T-helper 17 cell (primary cell): ENCODE results near the gene OPRL1. TPM values are rescaled to one million over a fixed set of nuclear protein-coding genes. Genes with fewer than 3 reads are reported as not detected.

Experiments
- ATAC-seq: fragments of 150-1000 bp; cut with Tn5 transposase; 2 replicates; pipeline ENCODE4 v1.10.0; 2021; ENCODE audit warnings: mild to moderate bottlenecking, moderate library complexity
- DNase-seq, 3 donors: peaks; one replicate each; pipeline versions ENCODE4 v3.0.0 to v3.0.0-alpha.2; 2020 to 2021
- H3K9me3 ChIP-seq: one replicate; pipeline ENCODE4 v1.7.0; 2013; ENCODE audit warnings: low read length, mild to moderate bottlenecking; ENCODE audit not compliant: control insufficient read depth, poor library complexity, severe bottlenecking
- H3K27ac Mint-ChIP-seq: one replicate; pipeline ENCODE4 v1.8.0; 2022; ENCODE audit warnings: mild to moderate bottlenecking, moderate library complexity, mixed read lengths
- H3K27me3 Mint-ChIP-seq: one replicate; pipeline ENCODE4 v1.8.0; 2022; ENCODE audit warnings: mixed read lengths
- H3K36me3 Mint-ChIP-seq: one replicate; pipeline ENCODE4 v1.8.0; 2022; ENCODE audit warnings: low read depth, mixed read lengths
- H3K4me1 Mint-ChIP-seq: one replicate; pipeline ENCODE4 v1.8.0; 2022; ENCODE audit warnings: mild to moderate bottlenecking, mixed read lengths
- H3K4me3 Mint-ChIP-seq: one replicate; pipeline ENCODE4 v1.8.0; 2022; ENCODE audit warnings: mild to moderate bottlenecking, moderate library complexity, mixed read lengths
- total RNA-seq, 4 donors: library from RNA in 2 of 4; stranded (reverse) in 2 of 4; gene quantifications; one replicate each; pipeline ENCODE4 v1.2.3 and lab custom pipeline; 2022 to 2026

OPRL1 gene
- total RNA-seq (1 to 10 TPM; 1.4 to 2.7 TPM), total RNA-seq (lab: John Stamatoyannopoulos, UW) (1.7 to 3.4 reads per million in 2 donors)

DNA sequence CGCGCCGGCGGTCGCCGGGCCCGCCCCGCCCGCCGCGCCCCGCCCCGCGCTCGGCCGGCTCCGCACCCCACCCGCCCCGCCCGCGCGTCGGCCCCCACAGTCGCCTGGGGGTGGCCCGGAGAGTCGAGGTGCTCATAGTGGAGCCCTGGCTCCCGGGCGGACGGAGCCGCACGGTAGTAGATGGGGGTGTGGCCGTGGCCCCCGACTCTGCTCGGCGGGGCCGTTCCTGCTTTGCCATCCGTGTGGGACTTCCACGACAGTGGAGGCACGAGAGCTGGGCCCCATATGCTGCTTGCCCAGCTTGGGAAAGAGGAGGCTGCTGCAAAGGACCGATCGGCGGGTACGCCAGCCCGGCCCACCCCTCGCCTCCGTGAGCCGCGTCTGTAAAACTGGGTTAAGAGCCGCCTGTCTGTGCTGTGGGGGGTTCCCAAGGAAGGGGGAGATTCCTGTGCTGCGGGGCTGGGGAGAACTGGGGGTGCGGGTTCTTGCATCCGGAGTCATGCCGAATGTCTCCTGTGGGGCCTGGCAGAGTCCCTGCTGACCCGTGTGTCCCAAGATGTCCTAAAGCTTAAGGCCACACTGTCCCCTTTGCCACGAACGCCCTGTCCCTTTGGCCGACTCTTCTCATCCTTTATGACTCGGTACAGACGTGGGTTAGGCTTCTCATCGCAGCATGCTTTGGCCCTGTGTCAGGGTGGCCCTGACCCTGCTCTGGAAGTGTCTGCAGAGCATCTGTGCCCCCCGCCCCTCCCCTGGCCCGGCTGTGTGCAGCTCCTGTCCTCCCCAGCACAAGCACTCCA, at the start of gene OPRL1:
Gene OPRL1, plus strand, starts transcription at position 70 of the 800 bp plus-strand sequence. CDS start 12,639 bp downstream, outside the sequence.
- ATAC-seq, result peak; percentile 73
- H3K4me1 Mint-ChIP-seq, result peaks cover 40% of the 10 kb centered on the region
- DNase-seq, result peak; percentile 59 to 71 (median 60)
- peaks cover 3% of the 10 kb centered on the region for H3K36me3 Mint-ChIP-seq
- no peaks in the 10 kb centered on the region for H3K9me3 ChIP-seq
- H3K27ac Mint-ChIP-seq, result peak within 1 kb of the TSS; percentile 90
- no peaks in the 10 kb centered on the region for H3K27me3 Mint-ChIP-seq
- H3K4me3 Mint-ChIP-seq, result peak within 1 kb of the TSS; percentile 93

DNA sequence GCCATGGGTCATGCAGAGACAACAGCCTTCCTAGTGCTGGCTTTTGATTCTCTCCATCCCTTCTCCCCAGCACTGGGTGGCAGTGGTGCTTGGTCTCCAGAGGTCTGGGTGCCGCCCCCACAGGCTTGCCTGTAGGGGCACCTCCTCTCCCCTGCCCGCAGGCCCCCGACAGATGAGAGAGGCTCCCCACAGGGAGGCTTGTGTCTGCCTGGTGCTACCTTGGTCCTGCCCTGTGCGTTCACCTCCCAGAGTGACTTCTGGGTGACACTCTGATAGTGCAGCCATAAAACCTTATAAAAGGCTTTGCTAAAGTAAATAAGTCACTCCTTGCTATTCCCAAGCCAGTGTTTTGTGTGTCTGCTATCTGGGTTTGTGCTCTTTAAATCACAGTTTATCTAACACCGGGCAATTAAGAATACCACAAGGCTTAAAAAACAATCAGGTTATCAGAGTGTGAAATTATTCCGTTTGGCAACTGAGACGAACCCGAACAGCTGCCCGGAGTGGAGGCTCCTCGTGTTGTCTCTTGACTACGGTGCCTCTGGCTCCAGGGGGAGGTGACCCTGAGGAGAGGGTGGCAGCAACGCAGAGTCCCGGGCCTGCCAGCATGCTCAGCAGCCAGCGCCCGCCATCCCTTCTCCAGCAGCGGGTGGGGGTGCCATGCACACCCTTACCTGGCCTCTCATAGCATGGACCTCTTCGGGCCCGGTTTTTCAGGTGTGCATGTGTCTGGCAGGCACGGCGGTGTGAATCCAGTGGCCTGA, 49.3 kb upstream of the OPRL1 start:
- no peak for DNase-seq
- Mint-ChIP-seq H3K4me1 (peaks cover 21% of the 10 kb centered on the region), H3K4me3 (no peak overlapping the region), H3K36me3 (peaks cover 5% of the 10 kb centered on the region), H3K27ac (no peak overlapping the region), H3K27me3 (no peaks in the 10 kb centered on the region)
- no peaks in the 10 kb centered on the region for H3K9me3 ChIP-seq
- ATAC-seq, result no peak

- no peak for ATAC-seq
- H3K4me3 Mint-ChIP-seq, result no peak overlapping the region
- H3K36me3 Mint-ChIP-seq, result peaks cover 5% of the 10 kb centered on the region
- H3K27me3 Mint-ChIP-seq, result no peaks in the 10 kb centered on the region
- H3K9me3 ChIP-seq, result no peaks in the 10 kb centered on the region
- no peak for DNase-seq
- peaks cover 21% of the 10 kb centered on the region for H3K4me1 Mint-ChIP-seq
- no peak overlapping the region for H3K27ac Mint-ChIP-seq
Observed at GRCh38 chr20:64031822-64032314, 48.0 kb upstream of the OPRL1 start.

GRCh38 chr20:64032706-64033624, 46.9 kb upstream of the OPRL1 start:
- Mint-ChIP-seq H3K27ac (peak overlapping the region; percentile 91), H3K4me3 (no peak overlapping the region), H3K27me3 (no peaks in the 10 kb centered on the region), H3K4me1 (peaks cover 27% of the 10 kb centered on the region), H3K36me3 (peaks cover 5% of the 10 kb centered on the region)
- DNase-seq, result no peak
- no peaks in the 10 kb centered on the region for H3K9me3 ChIP-seq
- no peak for ATAC-seq

DNA sequence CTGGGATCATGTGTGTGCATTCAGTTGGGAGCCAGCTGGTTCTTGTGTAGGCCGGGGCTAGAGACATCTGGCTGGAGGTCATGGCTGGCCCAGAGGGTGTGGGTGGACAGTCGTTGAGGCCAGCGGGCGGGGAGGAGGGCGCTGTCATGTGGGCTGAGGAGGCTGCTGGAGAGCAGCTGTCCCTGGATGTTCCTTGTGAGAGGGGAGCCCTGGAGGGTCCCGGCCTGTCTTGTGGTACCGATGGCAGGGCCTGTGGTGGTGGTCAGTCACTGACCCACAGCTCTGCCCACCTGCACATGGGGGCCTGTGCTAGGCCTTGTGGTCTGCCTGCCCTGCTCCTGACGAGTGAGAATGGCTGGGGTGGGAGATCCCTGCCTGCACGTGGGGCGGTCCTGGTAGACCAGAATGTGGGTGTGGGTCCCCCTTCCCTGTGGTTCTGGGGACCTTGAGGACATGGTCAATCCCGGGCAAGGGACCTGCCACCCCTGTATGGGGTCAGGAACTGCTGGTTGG, 45.8 kb upstream of the OPRL1 start:
- Mint-ChIP-seq H3K4me1 (peaks cover 27% of the 10 kb centered on the region), H3K27ac (peak overlapping the region; percentile 91), H3K4me3 (peak overlapping the region; percentile 81), H3K36me3 (peaks cover 2% of the 10 kb centered on the region), H3K27me3 (no peaks in the 10 kb centered on the region)
- ATAC-seq (no peak), DNase-seq (no peak)
- H3K9me3 ChIP-seq, result no peaks in the 10 kb centered on the region

DNA sequence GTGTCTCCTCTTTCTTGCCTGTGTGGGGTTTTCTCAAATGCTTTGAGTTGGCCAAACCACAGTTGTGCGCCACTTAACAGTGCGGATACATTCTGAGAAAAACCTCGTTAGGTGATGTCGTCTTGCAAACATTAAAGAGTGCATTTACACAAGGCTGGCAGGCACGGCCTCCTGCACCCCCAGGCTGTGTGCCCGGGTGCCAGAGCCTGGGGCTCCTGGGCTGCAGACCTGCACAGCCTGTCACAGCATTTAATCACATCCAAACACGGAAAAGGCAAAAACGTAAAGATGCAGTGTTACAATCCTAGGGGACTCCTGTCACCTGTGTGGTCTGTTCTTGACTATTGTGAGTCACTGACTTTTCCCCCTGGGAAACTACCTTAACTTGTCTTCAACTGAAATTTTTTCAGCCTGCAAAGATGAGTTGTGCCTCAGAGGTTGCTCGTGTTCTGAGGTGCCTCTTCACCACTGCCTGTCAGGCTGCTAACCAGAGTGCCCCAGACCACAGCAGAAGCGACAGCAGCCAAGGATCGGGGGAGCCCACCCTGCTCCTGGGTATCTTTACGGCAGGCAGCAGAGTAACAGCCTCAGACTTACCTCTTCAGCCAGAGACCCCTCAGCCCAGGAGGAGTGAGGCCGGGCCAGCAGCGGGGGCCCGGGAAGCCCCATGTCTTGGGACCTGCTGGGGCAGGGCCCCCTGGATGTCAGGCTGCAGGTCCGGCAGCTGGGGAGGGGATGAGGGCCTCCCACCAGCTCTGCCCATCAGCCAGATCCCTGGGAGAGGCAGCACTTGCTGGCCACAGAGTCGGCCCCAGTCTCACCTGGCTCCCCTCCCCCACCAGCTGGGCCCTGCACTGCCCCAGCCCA, 44.6 kb upstream of the OPRL1 start:
- no peaks in the 10 kb centered on the region for H3K9me3 ChIP-seq

GRCh38 chr20:64035933-64036345, 43.9 kb upstream of the OPRL1 start, which contains the start of gene C20orf204:
Gene C20orf204 (plus strand): TSS chr20:64036182. CDS start chr20:64036324, 142 bp downstream.
- H3K27me3 Mint-ChIP-seq, result no peaks in the 10 kb centered on the region
- H3K4me1 Mint-ChIP-seq, result peaks cover 32% of the 10 kb centered on the region
- DNase-seq (no peak), ATAC-seq (no peak)
- H3K27ac Mint-ChIP-seq, result peak within 1 kb of the TSS; percentile 91
- no peaks in the 10 kb centered on the region for H3K9me3 ChIP-seq
- H3K36me3 Mint-ChIP-seq, result no peaks in the 10 kb centered on the region
- H3K4me3 Mint-ChIP-seq, result peak within 1 kb of the TSS; percentile 84

More for the DNA sequence above, 44.6 kb upstream of the OPRL1 start:
- no peaks in the 10 kb centered on the region for H3K27me3 Mint-ChIP-seq
- H3K27ac Mint-ChIP-seq, result peak overlapping the region; percentile 91
- DNase-seq (peak in 2 of 3 donors; percentile 23 to 39), ATAC-seq (peak; percentile 70)
- H3K4me3 Mint-ChIP-seq, result peak overlapping the region; percentile 81
- peaks cover 1% of the 10 kb centered on the region for H3K36me3 Mint-ChIP-seq
- peaks cover 32% of the 10 kb centered on the region for H3K4me1 Mint-ChIP-seq

- Mint-ChIP-seq H3K4me3 (peak overlapping the region; percentile 84), H3K27me3 (no peaks in the 10 kb centered on the region), H3K36me3 (no peaks in the 10 kb centered on the region), H3K27ac (peak overlapping the region; percentile 91), H3K4me1 (peaks cover 34% of the 10 kb centered on the region)
- no peaks in the 10 kb centered on the region for H3K9me3 ChIP-seq
- no peak for ATAC-seq
- DNase-seq, result no peak
Observed at GRCh38 chr20:64036346-64037198, 43.3 kb upstream of the OPRL1 start.

DNA sequence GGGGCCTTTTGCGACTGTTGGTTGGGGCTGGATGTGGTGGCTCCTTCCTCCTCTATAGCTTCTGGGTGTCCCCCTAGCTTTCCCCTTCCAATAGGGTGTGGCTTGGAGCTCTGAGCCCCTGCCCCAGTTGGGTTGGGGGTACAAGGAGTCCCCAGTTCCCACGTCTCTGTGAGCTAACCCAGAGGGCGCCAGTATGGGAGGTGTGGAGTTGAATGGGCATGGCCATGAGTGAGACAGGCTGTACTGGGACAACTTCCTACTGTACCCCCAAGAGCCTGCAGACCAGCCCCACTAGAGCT, 42.7 kb upstream of the OPRL1 start:
- no peaks in the 10 kb centered on the region for H3K27me3 Mint-ChIP-seq
- H3K9me3 ChIP-seq, result no peaks in the 10 kb centered on the region
- H3K36me3 Mint-ChIP-seq, result no peaks in the 10 kb centered on the region
- H3K27ac Mint-ChIP-seq, result peak overlapping the region; percentile 91
- peaks cover 35% of the 10 kb centered on the region for H3K4me1 Mint-ChIP-seq
- no peak for ATAC-seq
- H3K4me3 Mint-ChIP-seq, result peak overlapping the region; percentile 84
- no peak for DNase-seq

DNA sequence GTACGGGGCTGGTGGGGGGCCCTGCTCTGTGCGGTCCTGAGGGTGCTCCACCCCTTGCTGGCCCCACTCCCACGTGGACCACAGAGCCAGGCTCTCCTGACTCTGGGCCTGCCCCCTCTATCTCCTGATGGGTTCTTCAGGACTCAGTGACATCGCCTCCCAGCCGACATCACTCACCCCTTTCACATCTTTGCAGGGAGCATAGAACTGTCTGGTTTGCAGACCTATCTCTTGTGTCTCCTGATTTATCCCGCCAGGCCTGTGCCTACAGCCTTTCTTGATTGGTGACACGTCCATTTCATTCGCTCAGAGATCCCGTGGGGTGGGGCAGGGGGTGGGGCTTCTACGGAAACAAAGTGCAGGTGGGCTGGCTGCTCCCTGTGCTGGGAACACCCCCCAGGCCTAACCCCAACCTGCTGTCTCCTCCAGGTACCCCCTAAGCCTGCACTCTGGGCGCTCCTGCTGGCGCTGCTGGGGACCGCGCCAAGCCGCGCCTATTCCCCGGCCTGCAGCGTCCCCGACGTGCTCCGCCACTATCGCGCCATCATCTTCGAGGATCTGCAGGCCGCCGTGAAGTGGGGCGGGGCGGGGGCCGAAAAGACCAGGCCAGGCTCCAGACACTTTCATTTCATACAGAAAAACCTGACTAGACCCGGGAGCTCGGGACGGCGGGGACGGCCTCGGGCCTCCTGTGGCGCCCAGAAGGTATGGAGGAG, 42.2 kb upstream of the OPRL1 start:
- peaks cover 36% of the 10 kb centered on the region for H3K4me1 Mint-ChIP-seq
- H3K27me3 Mint-ChIP-seq, result no peaks in the 10 kb centered on the region
- ATAC-seq (no peak), DNase-seq (no peak)
- H3K9me3 ChIP-seq, result no peaks in the 10 kb centered on the region
- H3K27ac Mint-ChIP-seq, result peak overlapping the region; percentile 91
- H3K4me3 Mint-ChIP-seq, result peak overlapping the region; percentile 84
- H3K36me3 Mint-ChIP-seq, result no peaks in the 10 kb centered on the region

GRCh38 chr20:64038224-64038564, 41.7 kb upstream of the OPRL1 start:
- Mint-ChIP-seq H3K36me3 (no peaks in the 10 kb centered on the region), H3K27ac (no peak overlapping the region), H3K4me3 (peak overlapping the region; percentile 84), H3K4me1 (peaks cover 36% of the 10 kb centered on the region), H3K27me3 (no peaks in the 10 kb centered on the region)
- ATAC-seq (peak; percentile 22), DNase-seq (no peak)
- H3K9me3 ChIP-seq, result no peaks in the 10 kb centered on the region
